ENCODE data around the gene TNFRSF12A. TPM values are rescaled to one million over a fixed set of nuclear protein-coding genes. Genes with fewer than 3 reads are reported as not detected.

Gene TNFRSF12A
- total RNA-seq, 2 donors from 2014 or later, result 37.8 to 43.5 TPM

DNA sequence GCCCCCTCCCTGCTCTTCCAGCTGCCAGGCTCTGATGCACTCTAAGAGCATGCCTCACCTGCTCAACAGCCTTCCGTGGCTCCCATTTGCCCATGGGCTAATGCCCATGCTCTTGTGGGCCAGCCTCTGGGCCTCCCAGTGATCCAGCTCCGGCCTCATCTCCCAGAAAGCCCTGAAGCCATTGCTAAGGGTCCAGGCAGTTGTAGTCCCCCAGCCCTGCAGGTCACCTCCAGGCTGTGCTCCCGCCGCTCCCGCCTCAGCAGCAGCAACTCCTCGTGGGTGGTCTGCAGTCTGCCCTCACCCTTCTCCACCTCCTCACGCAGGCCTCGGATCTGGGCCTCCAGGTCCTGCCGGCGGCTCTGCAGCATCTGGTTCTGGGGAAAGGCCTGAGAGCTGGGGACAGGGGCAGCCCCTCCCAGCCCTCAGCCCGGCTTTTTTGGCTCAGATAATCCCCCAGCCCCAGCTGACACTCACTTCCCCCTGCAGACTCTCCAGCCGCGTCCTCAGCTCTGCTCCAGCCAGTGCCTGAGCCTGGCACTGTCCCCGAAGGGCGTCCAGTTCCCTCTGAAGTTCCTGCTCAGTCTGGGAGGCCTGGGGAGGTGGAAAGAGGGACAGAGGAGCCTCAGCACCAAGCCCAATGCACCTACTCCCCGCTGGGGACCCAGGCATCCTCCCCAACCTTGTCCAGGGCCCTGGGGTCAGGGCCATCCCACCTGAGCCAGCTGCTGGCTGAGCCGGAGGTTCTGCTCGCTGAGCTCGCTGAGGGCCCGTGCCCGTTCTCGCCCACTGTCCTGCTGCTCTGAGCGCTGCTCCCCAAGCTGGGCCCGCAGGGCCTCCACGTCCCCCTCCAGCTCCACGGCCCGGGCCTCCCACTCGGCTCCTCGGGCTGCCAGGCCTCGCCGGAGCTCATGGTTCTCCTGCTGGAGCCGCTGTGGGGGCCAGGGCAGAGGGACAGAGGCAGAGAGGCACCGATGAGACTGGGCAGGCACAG, 10.3 kb downstream of the TNFRSF12A start:
- Histone ChIP-seq H3K9me3 (ENCODE audit: control insufficient read depth, low read length) (no peaks in the 10 kb centered on the region), H3K36me3 (ENCODE audit: control insufficient read depth, insufficient read depth, low read length) (peaks cover 19% of the 10 kb centered on the region), H3K4me3 (ENCODE audit: low read length) (no peak overlapping the region), H3K4me1 (ENCODE audit: control insufficient read depth, insufficient read depth, low read length) (no peaks in the 10 kb centered on the region), H3K27ac (ENCODE audit: low read depth, low read length) (no peak overlapping the region), H3K9ac (ENCODE audit: extremely low read depth, low read length, poor library complexity, severe bottlenecking) (no peak overlapping the region), H3K27me3 (ENCODE audit: control insufficient read depth, insufficient read depth, low read length, poor library complexity, severe bottlenecking) (peaks cover 34% of the 10 kb centered on the region)
- no peak overlapping the region for H3K4me3 Mint-ChIP-seq
- H3K9me3 Mint-ChIP-seq, result no peaks in the 10 kb centered on the region
- 83 to 92% methylated on average over 12 to 33 of the region's 33 CpGs for WGBS, 2 experiments (ENCODE audit: insufficient coverage in 1 of 2, insufficient read length in 1 of 2)
- H3K4me1 Mint-ChIP-seq, result no peaks in the 10 kb centered on the region
- DNase-seq, result peak; percentile 47
- H3K27ac Mint-ChIP-seq, result no peak overlapping the region
- H3K27me3 Mint-ChIP-seq (ENCODE audit: insufficient read depth), result peaks cover 49% of the 10 kb centered on the region
- peaks cover 21% of the 10 kb centered on the region for H3K36me3 Mint-ChIP-seq (ENCODE audit: low read depth)
- TF ChIP-seq, protein P1, sequence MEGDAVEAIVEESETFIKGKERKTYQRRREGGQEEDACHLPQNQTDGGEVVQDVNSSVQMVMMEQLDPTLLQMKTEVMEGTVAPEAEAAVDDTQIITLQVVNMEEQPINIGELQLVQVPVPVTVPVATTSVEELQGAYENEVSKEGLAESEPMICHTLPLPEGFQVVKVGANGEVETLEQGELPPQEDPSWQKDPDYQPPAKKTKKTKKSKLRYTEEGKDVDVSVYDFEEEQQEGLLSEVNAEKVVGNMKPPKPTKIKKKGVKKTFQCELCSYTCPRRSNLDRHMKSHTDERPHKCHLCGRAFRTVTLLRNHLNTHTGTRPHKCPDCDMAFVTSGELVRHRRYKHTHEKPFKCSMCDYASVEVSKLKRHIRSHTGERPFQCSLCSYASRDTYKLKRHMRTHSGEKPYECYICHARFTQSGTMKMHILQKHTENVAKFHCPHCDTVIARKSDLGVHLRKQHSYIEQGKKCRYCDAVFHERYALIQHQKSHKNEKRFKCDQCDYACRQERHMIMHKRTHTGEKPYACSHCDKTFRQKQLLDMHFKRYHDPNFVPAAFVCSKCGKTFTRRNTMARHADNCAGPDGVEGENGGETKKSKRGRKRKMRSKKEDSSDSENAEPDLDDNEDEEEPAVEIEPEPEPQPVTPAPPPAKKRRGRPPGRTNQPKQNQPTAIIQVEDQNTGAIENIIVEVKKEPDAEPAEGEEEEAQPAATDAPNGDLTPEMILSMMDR (conservative IDR thresholded peaks at IDR 0.05), result no peak

DNA sequence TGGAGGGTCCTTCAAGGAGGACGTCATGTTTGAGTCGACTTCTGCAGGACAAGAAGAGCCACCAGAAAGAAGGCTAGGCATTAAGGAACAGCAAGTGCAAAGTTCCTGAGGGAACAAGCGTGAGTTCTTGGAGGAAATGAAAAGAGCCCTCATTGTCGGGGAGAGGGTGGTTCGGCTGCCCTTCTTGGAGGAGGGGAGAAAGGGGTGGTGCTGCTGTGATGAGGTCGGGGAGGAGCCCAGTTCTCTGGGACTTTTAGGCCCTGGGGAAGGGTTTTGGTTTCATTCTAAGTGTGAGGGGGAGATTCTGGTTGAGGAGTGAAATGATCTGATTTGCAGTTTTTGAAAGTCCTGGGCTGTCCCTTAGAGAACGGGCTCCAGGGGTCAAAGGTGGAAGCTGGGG, 12.5 kb downstream of the TNFRSF12A start:
- DNase-seq, result no peak
- Mint-ChIP-seq H3K4me1 (no peaks in the 10 kb centered on the region), H3K36me3 (ENCODE audit: low read depth) (peaks cover 4% of the 10 kb centered on the region), H3K9me3 (no peaks in the 10 kb centered on the region), H3K27me3 (ENCODE audit: insufficient read depth) (peaks cover 62% of the 10 kb centered on the region), H3K27ac (no peak overlapping the region), H3K4me3 (no peak overlapping the region)
- WGBS, 2 experiments (ENCODE audit: insufficient coverage in 1 of 2, insufficient read length in 1 of 2), result 80 to 85% methylated on average over 3 to 7 of the region's 7 CpGs
- Histone ChIP-seq H3K4me3 (ENCODE audit: low read length) (no peak overlapping the region), H3K4me1 (ENCODE audit: control insufficient read depth, insufficient read depth, low read length) (no peaks in the 10 kb centered on the region), H3K27me3 (ENCODE audit: control insufficient read depth, insufficient read depth, low read length, poor library complexity, severe bottlenecking) (peaks cover 55% of the 10 kb centered on the region), H3K27ac (ENCODE audit: low read depth, low read length) (no peak overlapping the region), H3K9me3 (ENCODE audit: control insufficient read depth, low read length) (no peaks in the 10 kb centered on the region), H3K36me3 (ENCODE audit: control insufficient read depth, insufficient read depth, low read length) (no peaks in the 10 kb centered on the region), H3K9ac (ENCODE audit: extremely low read depth, low read length, poor library complexity, severe bottlenecking) (no peak overlapping the region)
- TF ChIP-seq, protein P1 (conservative IDR thresholded peaks at IDR 0.05), result no peak

DNA sequence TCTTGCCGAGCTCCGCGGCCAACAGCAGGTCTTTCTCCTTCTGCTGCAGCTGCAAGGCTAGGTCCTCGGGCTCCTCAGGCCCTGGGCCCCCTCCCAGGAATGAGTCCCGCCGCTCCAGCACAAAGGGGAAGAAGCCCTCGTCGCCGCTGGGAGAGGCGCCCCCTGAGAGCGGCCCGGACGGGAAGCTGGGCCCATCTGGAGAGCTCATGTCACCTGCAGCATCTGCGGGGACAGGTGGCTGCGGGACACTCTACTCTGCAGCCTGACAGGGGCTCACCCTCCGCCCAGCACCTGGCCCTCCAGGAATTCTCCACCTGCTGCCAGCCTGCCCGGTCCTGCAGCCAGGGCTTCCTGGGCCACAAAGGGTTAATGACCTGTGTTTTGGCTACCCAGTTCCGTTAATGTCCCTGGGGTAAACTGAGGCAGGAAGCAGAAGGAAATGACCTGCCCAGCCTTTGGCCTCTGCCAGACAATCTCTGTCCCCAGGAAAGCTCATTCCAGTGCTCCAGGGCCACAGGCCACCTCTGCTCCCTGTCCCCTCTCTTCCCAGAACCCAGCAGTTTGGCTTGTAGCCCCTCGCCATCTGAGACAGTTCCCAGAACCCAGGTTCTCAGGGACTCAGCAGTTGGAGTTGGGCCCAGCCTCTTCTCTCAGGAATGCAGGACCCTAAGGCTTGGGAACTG, 15.3 kb downstream of the TNFRSF12A start:
- no peak overlapping the region for H3K27ac Mint-ChIP-seq

More for the DNA sequence above, 15.3 kb downstream of the TNFRSF12A start:
- peak; percentile 48 for DNase-seq
- H3K4me3 ChIP-seq (ENCODE audit: low read length), result no peak overlapping the region
- no peak overlapping the region for H3K9ac ChIP-seq (ENCODE audit: extremely low read depth, low read length, poor library complexity, severe bottlenecking)
- H3K4me1 ChIP-seq (ENCODE audit: control insufficient read depth, insufficient read depth, low read length), result no peaks in the 10 kb centered on the region
- Mint-ChIP-seq H3K36me3 (ENCODE audit: low read depth) (peaks cover 2% of the 10 kb centered on the region), H3K4me3 (peak overlapping the region; percentile 49), H3K27me3 (ENCODE audit: insufficient read depth) (peaks cover 61% of the 10 kb centered on the region), H3K9me3 (no peaks in the 10 kb centered on the region), H3K4me1 (no peaks in the 10 kb centered on the region)
- H3K36me3 ChIP-seq (ENCODE audit: control insufficient read depth, insufficient read depth, low read length), result no peaks in the 10 kb centered on the region
- H3K27ac ChIP-seq (ENCODE audit: low read depth, low read length), result no peak overlapping the region
- peaks cover 67% of the 10 kb centered on the region for H3K27me3 ChIP-seq (ENCODE audit: control insufficient read depth, insufficient read depth, low read length, poor library complexity, severe bottlenecking)
- no peaks in the 10 kb centered on the region for H3K9me3 ChIP-seq (ENCODE audit: control insufficient read depth, low read length)
- TF ChIP-seq, protein P1 (conservative IDR thresholded peaks at IDR 0.05), result no peak
- 72 to 75% methylated on average over 9 to 19 of the region's 19 CpGs for WGBS, 2 experiments (ENCODE audit: insufficient coverage in 1 of 2, insufficient read length in 1 of 2)
